OCI-LY3 (cell line): ENCODE results near the gene RENBP.
A peak's percentile ranks its signal among the peaks of the same experiment; 100 is the strongest.

ENCODE experiments used
- H2AFZ ChIP-seq: fragments of 200-600, 300-600 bp; shearing (Covaris generic); 2 replicates; pipeline ENCODE4 v1.6.0; 2014; ENCODE audit warnings: antibody characterized with exemption, low read depth, low read length
- H3K27ac ChIP-seq: fragments of 200-600, 300-600 bp; sonication (generic); 2 replicates; pipeline ENCODE4 v1.5.1; 2014; ENCODE audit warnings: mild to moderate bottlenecking, low read length, moderate library complexity, mixed read lengths
- H3K27me3 ChIP-seq: fragments of 200-600, 300-600 bp; sonication (generic); 2 replicates; pipeline ENCODE4 v1.6.1; 2014; ENCODE audit warnings: low read depth, low read length, mixed read lengths
- H3K36me3 ChIP-seq: fragments of 200-600, 300-600 bp; sonication (generic); replicated peaks from 2 replicates; pipeline ENCODE3; 2014; ENCODE audit warnings: low read depth, low read length, mixed read lengths
- H3K4me1 ChIP-seq: fragments of 300-600, 200-600 bp; sonication (generic); 2 replicates; pipeline ENCODE4 v1.6.1; 2014; ENCODE audit warnings: low read length, mixed read lengths
- H3K4me2 ChIP-seq: fragments of 200-600, 300-600 bp; sonication (generic); 2 replicates; pipeline ENCODE4 v1.6.1; 2014; ENCODE audit warnings: low read length, mixed read lengths
- H3K4me3 ChIP-seq: fragments of 300-600, 200-600 bp; sonication (generic); 2 replicates; pipeline ENCODE4 v1.5.1; 2014; ENCODE audit warnings: antibody characterized with exemption, mild to moderate bottlenecking, low read length, moderate library complexity
- H3K79me2 ChIP-seq: fragments of 300-600, 200-600 bp; shearing (Covaris generic); 2 replicates; pipeline ENCODE4 v1.6.1; 2014; ENCODE audit warnings: mild to moderate bottlenecking, low read length, mixed read lengths
- H3K9ac ChIP-seq: fragments of 300-600, 200-600 bp; shearing (Covaris generic); 2 replicates; pipeline ENCODE4 v1.6.0; 2014; ENCODE audit warnings: mild to moderate bottlenecking, low read length, moderate library complexity
- H3K9me3 ChIP-seq: fragments of 200-600, 300-600 bp; shearing (Covaris generic); 2 replicates; pipeline ENCODE4 v1.6.1; 2014; ENCODE audit warnings: low read length, mixed read lengths; ENCODE audit not compliant: insufficient read depth
- H4K20me1 ChIP-seq: fragments of 200-600, 300-600 bp; sonication (generic); 2 replicates; pipeline ENCODE4 v1.6.1; 2016; ENCODE audit warnings: low read length, mixed read lengths; ENCODE audit not compliant: insufficient read depth
- CTCF ChIP-seq: fragments of 200-600, 300-600 bp; sonication (generic); IDR thresholded peaks from 2 replicates; pipeline ENCODE4 v1.5.1; 2014; ENCODE audit warnings: antibody characterized with exemption, low read length, low read depth
- EZH2phosphoT487 ChIP-seq: fragments of 200-600 bp; shearing (Covaris generic); IDR thresholded peaks from 2 replicates; pipeline ENCODE4 v1.6.1; 2018; ENCODE audit warnings: antibody characterized with exemption, mixed run types, low read depth

Gene RENBP

GRCh38 chrX:153903238-153903980, 41.0 kb downstream of the RENBP start:
- TF ChIP-seq CTCF (no peak), EZH2phosphoT487 (no peak)
- H3K4me1 ChIP-seq, result peaks cover 47% of the 10 kb centered on the region
- no peaks in the 10 kb centered on the region for H4K20me1 ChIP-seq
- no peaks in the 10 kb centered on the region for H3K27me3 ChIP-seq
- peak overlapping the region; percentile 5; the same call in 1 of the 2 replicates for H3K4me2 ChIP-seq
- H3K4me3 ChIP-seq, result no peak overlapping the region
- H2AFZ ChIP-seq, result no peak overlapping the region
- no peaks in the 10 kb centered on the region for H3K36me3 ChIP-seq
- H3K9ac ChIP-seq, result no peak overlapping the region; the same call in 1 of the 2 replicates
- peak overlapping the region; percentile 21; the same call in 1 of the 2 replicates for H3K27ac ChIP-seq
- no peaks in the 10 kb centered on the region for H3K9me3 ChIP-seq
- no peaks in the 10 kb centered on the region for H3K79me2 ChIP-seq

GRCh38 chrX:153902385-153902784, 42.1 kb downstream of the RENBP start:
- H4K20me1 ChIP-seq, result no peaks in the 10 kb centered on the region
- no peaks in the 10 kb centered on the region for H3K79me2 ChIP-seq
- peak overlapping the region; percentile 21; the same call in 1 of the 2 replicates for H3K9ac ChIP-seq
- H2AFZ ChIP-seq, result 0 out of 2 replicates have a peak overlapping the region, but pooled peaks have one; percentile 22
- H3K4me3 ChIP-seq, result no peak overlapping the region
- no peaks in the 10 kb centered on the region for H3K27me3 ChIP-seq
- no peaks in the 10 kb centered on the region for H3K36me3 ChIP-seq
- peak overlapping the region; percentile 8; the same call in 1 of the 2 replicates for H3K27ac ChIP-seq
- peaks cover 47% of the 10 kb centered on the region for H3K4me1 ChIP-seq
- TF ChIP-seq EZH2phosphoT487, result no peak
- TF ChIP-seq CTCF, result no peak
- peak overlapping the region; percentile 93; the same call in 1 of the 2 replicates for H3K4me2 ChIP-seq
- H3K9me3 ChIP-seq, result no peaks in the 10 kb centered on the region

GRCh38 chrX:153901753-153902140, 42.7 kb downstream of the RENBP start:
- peaks cover 47% of the 10 kb centered on the region for H3K4me1 ChIP-seq
- no peaks in the 10 kb centered on the region for H3K27me3 ChIP-seq
- H3K9me3 ChIP-seq, result no peaks in the 10 kb centered on the region
- H3K27ac ChIP-seq, result peak overlapping the region; percentile 90
- peak overlapping the region; percentile 69 for H3K4me3 ChIP-seq
- H3K9ac ChIP-seq, result peak overlapping the region; percentile 75; the same call in 1 of the 2 replicates
- peak overlapping the region; percentile 93 for H3K4me2 ChIP-seq
- no peaks in the 10 kb centered on the region for H4K20me1 ChIP-seq
- no peaks in the 10 kb centered on the region for H3K79me2 ChIP-seq
- TF ChIP-seq CTCF (no peak), EZH2phosphoT487 (no peak)
- H2AFZ ChIP-seq, result no peak overlapping the region
- no peaks in the 10 kb centered on the region for H3K36me3 ChIP-seq

GRCh38 chrX:153900831-153901752, 43.4 kb downstream of the RENBP start:
- H3K27ac ChIP-seq, result peak overlapping the region; percentile 90
- TF ChIP-seq EZH2phosphoT487 (no peak), CTCF (no peak)
- no peaks in the 10 kb centered on the region for H3K36me3 ChIP-seq
- peak overlapping the region; percentile 75 for H3K9ac ChIP-seq
- no peaks in the 10 kb centered on the region for H3K79me2 ChIP-seq
- no peaks in the 10 kb centered on the region for H4K20me1 ChIP-seq
- H3K4me3 ChIP-seq, result peak overlapping the region; percentile 69
- H3K4me2 ChIP-seq, result peak overlapping the region; percentile 93
- no peak overlapping the region for H2AFZ ChIP-seq
- peaks cover 53% of the 10 kb centered on the region for H3K4me1 ChIP-seq
- H3K27me3 ChIP-seq, result no peaks in the 10 kb centered on the region
- no peaks in the 10 kb centered on the region for H3K9me3 ChIP-seq
